ENCODE measurements around the gene CNNM4.

CNNM4 gene

GRCh38 chr2:96828436-96828835 lies 67.7 kb downstream of the CNNM4 start:
- DNase-seq (ENCODE audit: insufficient read length, low spot score) (no peak), FAIRE-seq (no peak)

- FAIRE-seq, result peak; percentile 64
Measured at GRCh38 chr2:96828874-96829273, 68.2 kb downstream of the CNNM4 start.

GRCh38 chr2:96830044-96830562 lies 69.4 kb downstream of the CNNM4 start:
- FAIRE-seq, result peak; percentile 78
- DNase-seq (ENCODE audit: insufficient read length, low spot score), result no peak

More at GRCh38 chr2:96828874-96829273, 68.2 kb downstream of the CNNM4 start:
- no peak for DNase-seq (ENCODE audit: insufficient read length, low spot score)

GRCh38 chr2:96831679-96832078 lies 71.0 kb downstream of the CNNM4 start:
- DNase-seq (ENCODE audit: insufficient read length, low spot score), result no peak
- no peak for FAIRE-seq

GRCh38 chr2:96832408-96832753 lies 71.7 kb downstream of the CNNM4 start:
- DNase-seq (ENCODE audit: insufficient read length, low spot score) (no peak), FAIRE-seq (no peak)

- DNase-seq (ENCODE audit: insufficient read length, low spot score), result peak; percentile 92
- peak; percentile 96 for FAIRE-seq
Measured at GRCh38 chr2:96832754-96833507, 72.2 kb downstream of the CNNM4 start.

GRCh38 chr2:96835830-96836229 lies 75.1 kb downstream of the CNNM4 start:
- DNase-seq (ENCODE audit: insufficient read length, low spot score) (no peak), FAIRE-seq (no peak)

GRCh38 chr2:96837575-96837974 lies 76.9 kb downstream of the CNNM4 start:
- FAIRE-seq, result peak; percentile 16

GRCh38 chr2:96838345-96839292 lies 77.9 kb downstream of the CNNM4 start:
- no peak for DNase-seq (ENCODE audit: insufficient read length, low spot score)
- no peak for FAIRE-seq

More at GRCh38 chr2:96837575-96837974, 76.9 kb downstream of the CNNM4 start:
- no peak for DNase-seq (ENCODE audit: insufficient read length, low spot score)

- no peak for DNase-seq (ENCODE audit: insufficient read length, low spot score)
- no peak for FAIRE-seq
Measured at GRCh38 chr2:96839293-96839874, 78.7 kb downstream of the CNNM4 start.

GRCh38 chr2:96839875-96840850 lies 79.5 kb downstream of the CNNM4 start:
- peak; percentile 54 for FAIRE-seq

GRCh38 chr2:96841701-96842495 lies 81.2 kb downstream of the CNNM4 start:
- FAIRE-seq, result no peak
- no peak for DNase-seq (ENCODE audit: insufficient read length, low spot score)

More at GRCh38 chr2:96839875-96840850, 79.5 kb downstream of the CNNM4 start:
- DNase-seq (ENCODE audit: insufficient read length, low spot score), result no peak

GRCh38 chr2:96842600-96842999 lies 81.9 kb downstream of the CNNM4 start:
- FAIRE-seq, result peak; percentile 16

GRCh38 chr2:96843538-96844268 lies 83.0 kb downstream of the CNNM4 start, which contains the start of gene ANKRD23:
Gene ANKRD23, minus strand, starts transcription at chr2:96844021. Its CDS starts 29 bp downstream, at chr2:96843992.
- DNase-seq (ENCODE audit: insufficient read length, low spot score) (no peak), FAIRE-seq (no peak)

More at GRCh38 chr2:96842600-96842999, 81.9 kb downstream of the CNNM4 start:
- no peak for DNase-seq (ENCODE audit: insufficient read length, low spot score)

GRCh38 chr2:96844405-96844808 lies 83.7 kb downstream of the CNNM4 start:
- DNase-seq (ENCODE audit: insufficient read length, low spot score) (no peak), FAIRE-seq (no peak)

- DNase-seq (ENCODE audit: insufficient read length, low spot score), result no peak
- FAIRE-seq, result no peak
Measured at GRCh38 chr2:96846825-96847224, 86.1 kb downstream of the CNNM4 start.

- FAIRE-seq, result no peak
- no peak for DNase-seq (ENCODE audit: insufficient read length, low spot score)
Measured at GRCh38 chr2:96847586-96847985, 86.9 kb downstream of the CNNM4 start.

GRCh38 chr2:96848264-96848663 lies 87.6 kb downstream of the CNNM4 start:
- FAIRE-seq (no peak), DNase-seq (ENCODE audit: insufficient read length, low spot score) (no peak)

Data from HTR-8/SVneo (cell line).